Activated naive CD4-positive, alpha-beta T cell treated with anti-CD3 and anti-CD28 coated beads, Interleukin-2, amount 10 ng/mL, durations not matched to agents 7 days and 5 days (primary cell): ENCODE measurements around the gene GATAD2B.

Source experiments
- CTCF ChIA-PET: fragments of 350-600 bp; sonication (Branson Sonifier 250); formaldehyde crosslinking; loops from one replicate; lab custom pipeline; 2021; ENCODE audit warnings: antibody characterized with exemption; lab: Charles Lee
- DNase-seq: peaks from one replicate; pipeline ENCODE4 v3.0.0-alpha.2; 2020
- H3K27ac Mint-ChIP-seq: one replicate; pipeline ENCODE4 v1.8.0; 2021; ENCODE audit warnings: mild to moderate bottlenecking, moderate library complexity, mixed read lengths
- H3K27me3 Mint-ChIP-seq: one replicate; pipeline ENCODE4 v1.8.0; 2021; ENCODE audit warnings: mild to moderate bottlenecking, mixed read lengths
- H3K36me3 Mint-ChIP-seq: one replicate; pipeline ENCODE4 v1.8.0; 2021; ENCODE audit warnings: mixed read lengths
- H3K4me1 Mint-ChIP-seq: one replicate; pipeline ENCODE4 v1.8.0; 2021; ENCODE audit warnings: mixed read lengths
- H3K4me3 Mint-ChIP-seq: one replicate; pipeline ENCODE4 v1.8.0; 2021; ENCODE audit warnings: mild to moderate bottlenecking, moderate library complexity, mixed read lengths
- H3K9me3 Mint-ChIP-seq: one replicate; pipeline ENCODE4 v1.8.0; 2021; ENCODE audit warnings: mixed read lengths

Gene GATAD2B

DNA sequence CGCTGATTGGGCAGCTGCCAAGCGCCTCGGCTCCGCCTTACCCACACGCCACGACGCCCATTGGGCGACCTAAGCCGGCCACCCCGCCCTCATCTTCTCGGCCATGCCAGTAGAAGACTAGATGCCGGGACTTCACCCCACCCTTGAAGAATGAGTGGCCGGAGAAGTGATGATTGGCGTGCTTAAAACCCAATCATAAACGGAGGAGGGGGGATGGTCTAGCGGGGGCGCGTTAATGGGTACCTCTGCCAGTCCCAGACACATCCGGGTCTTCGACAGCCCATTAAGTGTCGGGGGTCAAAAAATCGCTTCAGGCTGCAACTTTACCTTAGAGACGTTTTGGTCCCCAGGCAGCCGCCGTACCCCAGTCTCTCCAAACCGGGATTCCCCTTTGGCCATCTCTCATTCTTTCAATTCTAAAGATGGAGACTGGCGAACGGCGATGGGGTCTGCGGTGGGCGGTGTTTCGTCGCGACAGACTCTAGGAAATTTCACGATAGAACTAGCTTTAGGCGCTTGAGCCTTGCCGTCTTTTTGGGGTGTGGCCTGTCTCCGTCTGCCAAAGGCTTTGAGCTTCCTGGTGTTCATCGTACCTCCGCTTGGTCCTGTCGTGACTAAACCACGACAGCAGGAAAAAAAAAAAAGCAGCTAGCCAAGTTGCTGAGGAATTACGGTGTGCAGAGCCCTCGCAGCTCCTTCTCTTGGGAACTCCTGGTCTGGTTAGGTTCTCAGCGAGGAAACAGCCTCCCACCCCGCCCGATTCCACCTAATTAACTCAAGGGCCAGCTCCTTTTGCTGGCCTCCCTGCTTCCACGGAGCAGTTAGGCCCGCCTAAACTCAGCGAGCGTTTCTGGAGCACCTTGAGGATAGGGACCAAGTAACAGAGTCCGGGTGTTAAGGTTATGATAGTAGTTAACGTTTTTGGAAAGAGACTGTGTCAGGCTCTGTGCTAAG, at the start of gene GATAD2B:
Gene GATAD2B (minus strand): TSS at position 1 of the 954 bp plus-strand sequence. CDS start 94,625 bp downstream, outside the sequence.
- peak; percentile 99 for DNase-seq
- Mint-ChIP-seq H3K36me3 (peaks cover 10% of the 10 kb centered on the region), H3K4me1 (peaks cover 50% of the 10 kb centered on the region), H3K27ac (peak within 1 kb of the TSS; percentile 96), H3K4me3 (peak within 1 kb of the TSS; percentile 82), H3K27me3 (peaks cover 6% of the 10 kb centered on the region), H3K9me3 (no peaks in the 10 kb centered on the region)
- CTCF ChIA-PET = interaction anchor here (0.5 to 4.7 kb wide), 8 partner anchors 17 to 125 kb away, joined by 3 to 23 read pairs (median 4); partner anchors contain the start of genes DENND4B and RAB13

DNA sequence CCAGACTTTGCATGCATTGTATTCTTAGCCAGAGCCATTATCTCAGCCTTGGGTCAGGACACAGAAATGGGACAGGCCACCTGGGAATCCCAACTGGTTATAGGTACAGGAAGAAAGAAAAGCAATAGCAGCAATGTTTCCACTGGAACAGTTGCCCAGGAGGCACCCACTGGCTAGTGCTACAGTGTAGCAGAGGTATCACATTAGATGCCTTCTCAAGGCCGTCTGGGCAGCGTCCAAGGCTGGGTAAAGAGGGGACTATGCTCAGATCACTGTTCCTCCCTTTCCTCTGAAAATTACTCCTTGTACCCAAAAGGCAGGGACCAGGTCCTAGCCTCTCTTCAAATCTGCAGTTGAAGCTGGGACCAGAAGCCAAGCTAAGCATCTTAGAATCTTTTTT, 47.6 kb upstream of the GATAD2B start:
- Mint-ChIP-seq H3K27ac (no peak overlapping the region), H3K4me1 (peaks cover 68% of the 10 kb centered on the region), H3K36me3 (peaks cover 34% of the 10 kb centered on the region), H3K9me3 (no peaks in the 10 kb centered on the region), H3K4me3 (no peak overlapping the region), H3K27me3 (no peaks in the 10 kb centered on the region)
- DNase-seq = no peak
- CTCF ChIA-PET = no interaction called here

DNA sequence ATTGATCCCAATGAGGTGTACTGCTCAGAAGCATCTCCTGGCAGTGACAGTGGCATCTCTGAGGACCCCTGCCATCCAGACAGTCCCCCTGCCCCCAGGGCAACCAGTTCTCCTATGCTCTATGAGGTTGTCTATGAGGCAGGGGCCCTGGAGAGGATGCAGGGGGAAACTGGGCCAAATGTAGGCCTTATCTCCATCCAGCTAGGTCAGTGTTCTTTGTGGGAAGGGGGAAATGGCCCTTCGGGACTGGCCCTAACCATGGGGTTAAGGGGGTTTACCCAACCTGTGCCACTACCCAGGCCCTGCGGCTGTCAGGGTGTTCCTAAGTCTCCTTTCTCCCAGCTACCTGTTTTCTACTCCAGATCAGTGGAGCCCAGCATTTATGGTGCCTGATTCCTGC, 46.2 kb upstream of the GATAD2B start:
- peaks cover 68% of the 10 kb centered on the region for H3K4me1 Mint-ChIP-seq
- peaks cover 24% of the 10 kb centered on the region for H3K36me3 Mint-ChIP-seq
- CTCF ChIA-PET = interaction anchor here (1.3 to 4.0 kb wide), 2 partner anchors 12 to 16 kb away, joined by 3 to 28 read pairs; partner anchors contain the start of gene RAB13
- peak overlapping the region; percentile 65 for H3K27ac Mint-ChIP-seq
- no peak overlapping the region for H3K4me3 Mint-ChIP-seq
- DNase-seq = no peak
- no peaks in the 10 kb centered on the region for H3K27me3 Mint-ChIP-seq
- H3K9me3 Mint-ChIP-seq = no peaks in the 10 kb centered on the region

DNA sequence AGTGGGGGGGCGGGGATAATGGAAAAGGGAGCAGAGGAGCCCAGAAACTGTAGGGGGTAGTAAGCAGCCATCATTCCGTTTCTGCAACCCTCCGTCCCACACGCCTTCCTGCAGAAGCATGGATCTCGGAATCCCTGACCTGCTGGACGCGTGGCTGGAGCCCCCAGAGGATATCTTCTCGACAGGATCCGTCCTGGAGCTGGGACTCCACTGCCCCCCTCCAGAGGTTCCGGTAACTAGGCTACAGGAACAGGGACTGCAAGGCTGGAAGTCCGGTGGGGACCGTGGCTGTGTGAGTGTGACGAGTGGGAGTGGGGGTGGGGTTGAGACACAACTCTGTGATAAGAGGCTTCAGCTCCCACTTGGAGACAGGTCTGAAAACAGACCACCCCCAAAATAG, 45.6 kb upstream of the GATAD2B start:
- Mint-ChIP-seq H3K9me3 (no peaks in the 10 kb centered on the region), H3K27ac (peak overlapping the region; percentile 65), H3K36me3 (peaks cover 22% of the 10 kb centered on the region), H3K4me1 (peaks cover 70% of the 10 kb centered on the region), H3K4me3 (peak overlapping the region; percentile 89), H3K27me3 (no peaks in the 10 kb centered on the region)
- DNase-seq = no peak
- CTCF ChIA-PET = interaction anchor here (1.2 to 4.0 kb wide), 5 partner anchors 9 to 23 kb away, joined by 3 to 28 read pairs (median 8); partner anchors contain the start of genes CRTC2, DENND4B, JTB and RAB13

DNA sequence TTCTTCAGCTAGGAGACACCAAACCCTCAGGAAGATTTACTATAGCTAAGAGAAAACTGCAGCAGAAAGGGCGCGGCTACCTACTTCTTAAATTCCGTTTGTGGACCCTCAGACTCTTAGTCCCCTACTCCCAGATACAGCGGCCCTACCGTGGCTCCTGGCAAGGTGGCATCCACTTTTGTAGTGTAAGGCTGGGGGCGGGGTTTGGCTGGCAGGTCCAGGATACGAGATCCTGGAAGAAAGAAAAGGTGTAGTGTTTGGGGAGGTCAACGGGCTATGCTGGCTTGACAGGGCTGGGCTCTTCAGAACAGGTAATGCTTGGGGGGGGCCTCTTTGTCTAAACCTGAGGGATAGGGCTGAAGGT, 45.2 kb upstream of the GATAD2B start:
- Mint-ChIP-seq H3K4me1 (peaks cover 69% of the 10 kb centered on the region), H3K9me3 (no peaks in the 10 kb centered on the region), H3K36me3 (peaks cover 17% of the 10 kb centered on the region), H3K27me3 (no peaks in the 10 kb centered on the region), H3K4me3 (peak overlapping the region; percentile 89), H3K27ac (peak overlapping the region; percentile 94)
- CTCF ChIA-PET = interaction anchor here (0.6 to 4.0 kb wide), 6 partner anchors 9 to 171 kb away, joined by 3 to 28 read pairs (median 6); partner anchors contain the start of genes CRTC2, DENND4B, JTB and RAB13
- DNase-seq = no peak

DNA sequence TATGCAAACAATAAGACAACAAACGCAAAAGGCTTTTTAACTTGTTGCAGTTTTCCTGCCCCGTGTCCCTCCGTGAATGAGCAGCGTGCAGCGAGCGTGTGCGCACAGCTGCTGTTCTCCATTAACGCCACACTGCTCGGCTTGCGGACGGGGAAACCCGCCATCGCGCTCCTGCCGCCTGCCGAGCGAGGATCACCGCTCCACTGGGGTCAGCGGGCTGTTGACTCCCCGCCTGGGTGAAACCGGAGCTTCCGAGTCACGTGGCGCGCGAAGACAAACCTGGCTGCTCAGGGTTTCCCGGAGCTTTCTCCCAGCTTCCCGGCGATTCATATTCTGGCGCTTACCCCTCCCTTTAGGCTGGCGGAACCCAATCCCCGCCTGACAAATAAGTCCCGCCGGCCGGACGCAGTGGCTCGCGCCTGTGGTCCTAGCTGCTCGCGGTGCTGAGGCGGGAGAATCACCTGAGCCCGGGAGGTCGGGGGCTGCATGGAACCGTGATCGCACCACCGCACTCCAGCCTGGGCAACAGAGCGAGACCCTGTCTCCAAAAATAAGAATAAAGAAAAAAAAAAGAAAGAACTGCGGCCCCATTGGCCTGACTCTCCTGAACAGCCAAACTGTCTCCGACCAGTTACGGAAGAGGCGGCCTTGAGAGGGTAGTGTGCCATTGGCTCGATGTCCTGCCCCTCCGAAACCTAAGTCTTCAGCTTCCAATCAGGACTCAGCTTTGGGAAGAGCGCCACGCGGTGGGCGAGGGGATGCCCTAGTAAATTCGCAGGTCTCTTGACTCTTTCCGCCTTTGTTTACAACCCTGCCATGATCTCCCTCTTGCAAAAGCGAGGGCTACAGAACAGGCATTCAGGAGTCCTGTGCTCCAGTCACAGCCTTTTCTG, 44.6 kb upstream of the GATAD2B start, which contains the start of gene CREB3L4:
Gene CREB3L4 (plus strand): TSS at position 796 of the 893 bp plus-strand sequence. CDS start 624 bp downstream, outside the sequence.
- peaks cover 68% of the 10 kb centered on the region for H3K4me1 Mint-ChIP-seq
- CTCF ChIA-PET = interaction anchor here (0.6 to 4.0 kb wide), 7 partner anchors 9 to 170 kb away, joined by 3 to 28 read pairs (median 7); partner anchors contain the start of genes CRTC2, DENND4B, JTB and RAB13

DNA sequence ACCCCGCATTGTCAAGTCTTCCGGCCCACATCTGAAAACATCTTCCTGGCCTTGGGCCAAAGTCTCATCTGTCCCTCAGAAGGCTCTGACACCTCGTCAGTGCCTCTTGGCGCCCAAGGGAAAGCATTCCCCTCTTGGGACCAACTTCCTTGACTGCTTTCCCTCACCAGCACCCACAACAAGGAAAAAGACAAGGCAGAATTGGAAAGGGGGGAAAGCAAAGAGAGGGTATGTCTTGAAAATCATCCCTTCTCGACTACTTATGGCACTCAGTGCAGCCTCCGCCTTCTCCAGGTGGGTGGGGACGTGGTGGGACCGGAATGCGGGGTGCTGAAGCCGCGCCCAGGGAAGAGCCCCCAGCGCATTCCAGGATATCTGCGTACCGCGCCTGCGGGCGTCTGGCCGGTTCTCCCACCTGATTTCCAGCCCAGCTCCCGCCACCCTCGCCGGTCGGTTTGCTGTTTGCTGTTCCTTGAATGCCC, 41.1 kb upstream of the GATAD2B start:
- Mint-ChIP-seq H3K27me3 (no peaks in the 10 kb centered on the region), H3K4me1 (peaks cover 75% of the 10 kb centered on the region), H3K27ac (peak overlapping the region; percentile 79), H3K4me3 (peak overlapping the region; percentile 76), H3K9me3 (no peaks in the 10 kb centered on the region), H3K36me3 (peaks cover 26% of the 10 kb centered on the region)
- CTCF ChIA-PET = interaction anchor here (2.7 kb wide), 1 partner anchor 22 kb away, joined by 8 read pairs; the partner anchor contains the start of gene RAB13
- no peak for DNase-seq

More for the DNA sequence above, 44.6 kb upstream of the GATAD2B start, which contains the start of gene CREB3L4:
- Mint-ChIP-seq H3K4me3 (peak within 1 kb of the TSS; percentile 89), H3K27me3 (no peaks in the 10 kb centered on the region), H3K9me3 (no peaks in the 10 kb centered on the region), H3K36me3 (peaks cover 13% of the 10 kb centered on the region), H3K27ac (peak within 1 kb of the TSS; percentile 94)
- peak; percentile 92 for DNase-seq

DNA sequence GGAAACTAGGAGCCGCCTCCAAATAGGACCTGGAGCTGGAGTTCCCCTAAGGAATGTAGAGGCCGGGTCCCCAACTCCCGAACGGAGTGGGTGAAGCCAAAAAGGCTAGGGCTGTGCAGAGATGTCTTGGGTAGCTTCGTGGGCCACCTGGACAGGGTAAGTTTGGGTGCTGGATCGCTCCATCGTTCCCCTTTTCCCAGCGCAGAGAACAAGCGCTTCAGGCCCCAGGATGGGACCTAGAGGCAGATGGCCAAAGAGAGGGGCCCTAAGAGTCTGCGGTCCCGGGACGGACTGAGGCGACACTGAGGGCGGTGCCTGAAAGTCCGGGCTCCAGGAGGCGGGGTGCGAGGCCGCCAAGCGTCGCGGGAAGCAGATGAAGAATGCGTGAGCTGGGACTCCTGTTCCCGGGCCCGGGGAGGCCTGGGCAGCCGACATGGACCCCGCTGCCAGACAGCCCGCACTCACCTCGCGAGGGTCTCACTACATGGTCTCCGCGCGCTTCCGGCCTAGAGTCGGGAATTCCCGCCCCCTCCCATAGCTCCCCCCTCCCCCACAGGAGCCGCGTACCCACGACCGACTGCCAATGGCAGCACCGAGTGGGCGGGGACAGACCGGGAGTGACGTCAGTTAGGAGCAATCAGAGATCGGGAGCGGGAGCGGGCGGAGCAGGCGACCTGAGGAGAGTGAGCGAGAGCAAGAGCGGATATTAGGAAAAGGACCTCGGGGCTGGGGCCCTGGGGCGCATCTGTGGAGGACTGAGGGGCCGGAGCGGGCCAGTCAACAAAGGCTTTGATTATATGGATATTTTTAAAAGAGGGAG, 40.5 kb upstream of the GATAD2B start, which contains the start of gene SLC39A1:
Gene SLC39A1 (minus strand): TSS at position 508 of the 820 bp plus-strand sequence. CDS start 822 bp downstream, outside the sequence.
- H3K27me3 Mint-ChIP-seq = no peaks in the 10 kb centered on the region
- H3K4me3 Mint-ChIP-seq = peak within 1 kb of the TSS; percentile 76
- peak within 1 kb of the TSS; percentile 79 for H3K27ac Mint-ChIP-seq
- DNase-seq = peak; percentile 98
- H3K9me3 Mint-ChIP-seq = no peaks in the 10 kb centered on the region
- peaks cover 72% of the 10 kb centered on the region for H3K4me1 Mint-ChIP-seq
- peaks cover 28% of the 10 kb centered on the region for H3K36me3 Mint-ChIP-seq
- CTCF ChIA-PET = interaction anchor here (0.7 to 2.9 kb wide), 6 partner anchors 9 to 306 kb away, joined by 3 to 13 read pairs (median 3); partner anchors contain the start of genes DENND4B, JTB and RAB13

DNA sequence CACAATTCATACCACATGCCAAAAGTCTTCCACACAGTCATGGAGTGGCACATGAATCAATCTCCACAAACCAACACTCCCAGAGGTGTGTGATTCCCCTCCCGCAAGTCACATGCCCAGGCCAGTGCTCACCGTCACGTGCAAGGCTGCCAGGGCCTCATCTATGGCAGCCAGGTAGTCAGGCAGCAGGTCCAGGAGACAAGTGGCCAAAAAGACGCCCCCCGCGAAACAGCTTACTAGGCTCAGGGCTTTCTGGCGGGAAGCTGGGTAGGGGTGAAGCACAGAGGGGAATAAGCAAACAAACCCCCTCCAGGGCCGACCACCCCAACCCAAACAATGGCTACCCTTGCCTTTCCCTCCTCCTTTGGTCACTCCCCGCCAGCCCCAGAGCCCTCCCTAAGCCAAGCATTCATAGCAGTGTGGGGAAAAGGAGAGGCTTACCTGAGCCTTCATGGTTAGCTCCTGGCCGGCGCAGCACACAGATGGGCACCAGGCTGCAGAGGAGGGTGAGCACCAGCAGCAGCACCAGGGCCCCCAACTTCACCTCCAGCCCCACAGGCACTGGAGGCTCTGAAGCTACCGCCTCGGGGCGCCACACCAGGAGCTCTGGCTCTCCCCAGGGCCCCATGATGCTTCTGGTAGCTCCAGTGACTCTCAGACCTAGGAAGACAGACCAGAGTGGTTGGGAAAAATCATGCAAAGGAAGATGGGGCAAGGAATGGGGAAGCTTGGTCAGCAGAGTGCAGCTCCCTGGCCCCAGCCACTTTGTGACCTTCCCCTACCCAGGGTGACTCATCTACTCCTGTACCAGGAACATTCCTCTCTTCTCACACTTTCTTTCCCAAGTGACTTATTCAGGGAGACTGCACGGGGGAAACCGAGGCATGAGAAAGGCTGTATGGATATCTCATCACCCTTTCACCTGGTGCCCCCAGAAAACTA, 39.6 kb upstream of the GATAD2B start:
- no peaks in the 10 kb centered on the region for H3K27me3 Mint-ChIP-seq
- H3K4me1 Mint-ChIP-seq = peaks cover 65% of the 10 kb centered on the region
- peak overlapping the region; percentile 76 for H3K4me3 Mint-ChIP-seq
- DNase-seq = no peak
- H3K27ac Mint-ChIP-seq = peak overlapping the region; percentile 61
- no peaks in the 10 kb centered on the region for H3K9me3 Mint-ChIP-seq
- peaks cover 34% of the 10 kb centered on the region for H3K36me3 Mint-ChIP-seq
- CTCF ChIA-PET = interaction anchor here (0.6 to 2.9 kb wide), 8 partner anchors 10 to 307 kb away, joined by 3 to 13 read pairs (median 3); partner anchors contain the start of genes DENND4B, JTB and RAB13

DNA sequence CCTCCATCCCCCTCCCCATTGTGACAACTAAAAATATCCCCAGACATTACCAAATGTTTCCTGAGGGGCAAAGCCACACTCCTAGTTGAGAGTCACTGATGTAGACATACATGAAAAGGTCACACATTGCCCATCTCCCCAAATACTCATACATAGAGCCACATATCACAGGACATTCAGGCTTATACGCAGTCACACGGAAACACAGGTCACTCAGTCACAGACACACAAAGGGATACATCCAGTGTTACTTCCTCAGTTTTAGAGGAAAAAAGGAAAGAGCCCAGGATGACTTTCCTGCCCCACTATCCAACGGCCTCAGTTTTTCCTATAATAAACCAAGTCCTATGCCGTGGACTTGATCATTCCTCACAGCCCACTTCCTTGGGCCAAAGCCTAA, 38.6 kb upstream of the GATAD2B start:
- CTCF ChIA-PET = interaction anchor here (0.8 to 2.9 kb wide), 2 partner anchors 16 to 25 kb away, joined by 3 to 13 read pairs; partner anchors contain the start of gene DENND4B
- Mint-ChIP-seq H3K4me1 (peaks cover 65% of the 10 kb centered on the region), H3K36me3 (peaks cover 28% of the 10 kb centered on the region), H3K4me3 (peak overlapping the region; percentile 53), H3K9me3 (no peaks in the 10 kb centered on the region), H3K27me3 (no peaks in the 10 kb centered on the region), H3K27ac (peak overlapping the region; percentile 34)
- no peak for DNase-seq

DNA sequence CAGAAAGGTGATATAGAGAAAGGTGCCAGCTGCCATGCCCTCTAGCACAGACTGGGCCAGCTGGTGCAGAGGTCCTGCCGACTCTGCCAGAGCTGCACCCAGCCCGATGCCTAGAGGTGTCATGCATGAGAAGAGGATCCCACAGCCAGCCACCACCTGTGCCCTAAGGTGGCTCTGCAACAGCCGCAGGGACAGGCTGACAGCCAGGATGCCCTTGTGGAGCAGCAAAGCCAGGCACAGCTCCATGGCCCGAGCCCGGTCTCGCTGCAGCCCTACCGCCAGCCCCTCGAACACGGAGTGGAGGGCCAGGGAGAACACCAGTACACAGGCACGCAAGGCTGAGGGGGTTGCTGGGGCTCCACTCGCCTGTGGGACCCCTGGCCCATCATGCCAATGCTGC, 37.4 kb upstream of the GATAD2B start:
- Mint-ChIP-seq H3K4me3 (no peak overlapping the region), H3K36me3 (peaks cover 25% of the 10 kb centered on the region), H3K27me3 (no peaks in the 10 kb centered on the region), H3K9me3 (no peaks in the 10 kb centered on the region), H3K4me1 (peaks cover 67% of the 10 kb centered on the region), H3K27ac (no peak overlapping the region)
- CTCF ChIA-PET = interaction anchor here (1.0 kb wide), 1 partner anchor 20 kb away, joined by 3 read pairs; no protein-coding TSS in a partner anchor
- DNase-seq = no peak
